Breast epithelium (tissue), 3 donors: Measurements from ENCODE around the gene PHC2.

Source experiments
- CTCF ChIP-seq, 3 donors: fragments of 450-650 bp; IDR thresholded peaks; one replicate each; pipeline ENCODE4 v1.5.1; 2016 to 2017; ENCODE audit warnings: antibody characterized with exemption in 3 of 3, mild to moderate bottlenecking in 3 of 3, moderate library complexity in 3 of 3
- POLR2A ChIP-seq: fragments of 450-650 bp; IDR thresholded peaks from one replicate; pipeline ENCODE4 v1.6.1; 2016; ENCODE audit warnings: antibody characterized with exemption, mild to moderate bottlenecking, moderate library complexity

- TF ChIP-seq CTCF (IDR thresholded peaks at IDR 0.05) (no peak), POLR2A (no peak)
Observed at GRCh38 chr1:33323663-33324477, 107.0 kb downstream of the PHC2 start.
